Chondrocyte (in vitro differentiated cells): ENCODE results near the gene WDTC1. TPM values are rescaled to one million over a fixed set of nuclear protein-coding genes. Genes with fewer than 3 reads are reported as not detected.

Experiments
- DNase-seq: peaks from one replicate; pipeline ENCODE4 v3.0.0; 2021; ENCODE audit warnings: mixed read lengths, low spot score
- H3K27ac Mint-ChIP-seq: one replicate; pipeline ENCODE4 v1.8.0; 2021; ENCODE audit warnings: mild to moderate bottlenecking, moderate library complexity, mixed read lengths; ENCODE audit not compliant: unreplicated experiment
- H3K27me3 Mint-ChIP-seq: 2 replicates; pipeline ENCODE4 v1.8.0; 2021; ENCODE audit warnings: low read depth, mixed read lengths
- H3K36me3 Mint-ChIP-seq: 2 replicates; pipeline ENCODE4 v1.8.0; 2021; ENCODE audit warnings: low read depth, mixed read lengths
- H3K4me1 Mint-ChIP-seq: 2 replicates; pipeline ENCODE4 v1.8.0; 2021; ENCODE audit warnings: low read depth, mild to moderate bottlenecking, mixed read lengths
- H3K4me3 Mint-ChIP-seq: one replicate; pipeline ENCODE4 v1.8.0; 2021; ENCODE audit warnings: mild to moderate bottlenecking, moderate library complexity, mixed read lengths; ENCODE audit not compliant: unreplicated experiment
- H3K9me3 Mint-ChIP-seq: 2 replicates; pipeline ENCODE4 v1.8.0; 2021; ENCODE audit warnings: low read depth, mixed read lengths
- CTCF ChIP-seq: fragments of 200-600 bp; sonication (generic); IDR thresholded peaks from 2 replicates; pipeline ENCODE4 v1.5.0; 2021; ENCODE audit warnings: antibody characterized with exemption, mild to moderate bottlenecking, moderate library complexity
- total RNA-seq: library from RNA; stranded (reverse); gene quantifications from 3 replicates; pipeline ENCODE4 v1.2.1, GENCODE V29; 2021

Gene WDTC1
- total RNA-seq, 1 donor from 2014 or later: 30.8 TPM

- no peaks in the 10 kb centered on the region for H3K27me3 Mint-ChIP-seq
- H3K36me3 Mint-ChIP-seq: peaks cover 6% of the 10 kb centered on the region
- no peaks in the 10 kb centered on the region for H3K9me3 Mint-ChIP-seq
- no peak for DNase-seq
- no peak for TF ChIP-seq CTCF
- H3K4me3 Mint-ChIP-seq: no peak overlapping the region
- peak overlapping the region; percentile 93 for H3K27ac Mint-ChIP-seq
- H3K4me1 Mint-ChIP-seq: peaks cover 45% of the 10 kb centered on the region
Observed at GRCh38 chr1:27298632-27299384, 64.4 kb downstream of the WDTC1 start.

GRCh38 chr1:27299385-27300271 is 65.2 kb downstream of the WDTC1 start:
- Mint-ChIP-seq H3K36me3 (peaks cover 7% of the 10 kb centered on the region), H3K27ac (peak overlapping the region; percentile 93), H3K27me3 (no peaks in the 10 kb centered on the region), H3K4me1 (peaks cover 45% of the 10 kb centered on the region), H3K9me3 (no peaks in the 10 kb centered on the region), H3K4me3 (no peak overlapping the region)
- TF ChIP-seq CTCF: no peak
- peak; percentile 96 for DNase-seq

- Mint-ChIP-seq H3K9me3 (no peaks in the 10 kb centered on the region), H3K27ac (peak overlapping the region; percentile 93), H3K36me3 (peaks cover 7% of the 10 kb centered on the region), H3K4me1 (peaks cover 45% of the 10 kb centered on the region), H3K4me3 (no peak overlapping the region), H3K27me3 (no peaks in the 10 kb centered on the region)
- peak; percentile 99 for TF ChIP-seq CTCF
- peak; percentile 95 for DNase-seq
Observed at GRCh38 chr1:27300341-27301051, 66.1 kb downstream of the WDTC1 start.

GRCh38 chr1:27301052-27301422 is 66.6 kb downstream of the WDTC1 start:
- peaks cover 45% of the 10 kb centered on the region for H3K4me1 Mint-ChIP-seq
- peak overlapping the region; percentile 93 for H3K27ac Mint-ChIP-seq
- H3K36me3 Mint-ChIP-seq: peaks cover 6% of the 10 kb centered on the region
- DNase-seq: no peak
- H3K4me3 Mint-ChIP-seq: no peak overlapping the region
- no peaks in the 10 kb centered on the region for H3K9me3 Mint-ChIP-seq
- peak; percentile 55 for TF ChIP-seq CTCF
- no peaks in the 10 kb centered on the region for H3K27me3 Mint-ChIP-seq
